CD4-positive, alpha-beta T cell (primary cell): ENCODE data around the gene LBX2. TPM values are rescaled to one million over a fixed set of nuclear protein-coding genes. Genes with fewer than 3 reads are reported as not detected.

Experiments
- ATAC-seq: fragments of 200-7000 bp; cut with Tn5 transposase; one replicate; pipeline ENCODE4 v1.10.0; 2022; ENCODE audit warnings: mild to moderate bottlenecking; ENCODE audit not compliant: poor library complexity
- CTCF ChIA-PET: fragments of 350-600 bp; sonication (Branson Sonifier 250); formaldehyde crosslinking; loops from one replicate; lab custom pipeline; 2021; ENCODE audit warnings: antibody characterized with exemption, inconsistent platforms; lab: Charles Lee
- POLR2A ChIA-PET: fragments of 350-600 bp; sonication (Branson Sonifier 250); formaldehyde crosslinking; loops from one replicate; lab custom pipeline; 2021; ENCODE audit warnings: antibody characterized with exemption, inconsistent platforms; lab: Charles Lee
- DNase-seq, 14 experiments: peaks; one replicate each; pipeline ENCODE4 v3.0.0-alpha.2; 2013 to 2020; ENCODE audit warnings: mixed read lengths in 2 of 14
- H3K27ac ChIP-seq, 2 donors: one replicate each; pipeline versions ENCODE4 v1.5.1 to v1.7.0; 2013; ENCODE audit warnings: low read length in 2 of 2, low read depth in 1 of 2, mild to moderate bottlenecking in 1 of 2
- H3K27me3 ChIP-seq, 2 experiments: 1 replicate in 1 of 2; 2 replicates in 1 of 2; pipeline versions ENCODE4 v1.6.1 to v1.7.0; 2013; ENCODE audit warnings: low read length in 2 of 2, control low read depth in 1 of 2, mild to moderate bottlenecking in 1 of 2, moderate library complexity in 1 of 2; ENCODE audit not compliant: insufficient read depth in 2 of 2, control insufficient read depth in 1 of 2
- H3K36me3 ChIP-seq: one replicate; pipeline ENCODE4 v1.6.1; 2013; ENCODE audit warnings: low read length, control low read depth; ENCODE audit not compliant: insufficient read depth
- H3K4me1 ChIP-seq: one replicate; pipeline ENCODE4 v1.6.1; 2013; ENCODE audit warnings: low read length, control low read depth; ENCODE audit not compliant: insufficient read depth
- H3K4me3 ChIP-seq: one replicate; pipeline ENCODE4 v1.5.1; 2013; ENCODE audit warnings: mild to moderate bottlenecking, low read length, moderate library complexity
- H3K9me3 ChIP-seq, 2 experiments: 1 replicate in 1 of 2; 2 replicates in 1 of 2; pipeline versions ENCODE4 v1.6.1 to v1.7.0; 2013; ENCODE audit warnings: low read length in 2 of 2, mild to moderate bottlenecking in 2 of 2, control low read depth in 1 of 2, moderate library complexity in 1 of 2; ENCODE audit not compliant: control insufficient read depth in 1 of 2, insufficient read depth in 1 of 2
- H3K27ac Mint-ChIP-seq: one replicate; pipeline ENCODE4 v1.8.0; 2020; ENCODE audit warnings: mixed read lengths
- H3K27me3 Mint-ChIP-seq: one replicate; pipeline ENCODE4 v1.8.0; 2021; ENCODE audit warnings: mixed read lengths
- H3K36me3 Mint-ChIP-seq: one replicate; pipeline ENCODE4 v1.8.0; 2021; ENCODE audit warnings: low read depth, mixed read lengths
- H3K4me1 Mint-ChIP-seq: one replicate; pipeline ENCODE4 v1.8.0; 2021; ENCODE audit warnings: low read depth, mixed read lengths
- H3K4me3 Mint-ChIP-seq: one replicate; pipeline ENCODE4 v1.8.0; 2020; ENCODE audit warnings: mild to moderate bottlenecking, mixed read lengths
- H3K9me3 Mint-ChIP-seq: one replicate; pipeline ENCODE4 v1.8.0; 2020; ENCODE audit warnings: mixed read lengths
- CTCF ChIP-seq: fragments of 200-600 bp; IDR thresholded peaks from one replicate; pipeline ENCODE4 v1.8.0; 2022; ENCODE audit warnings: antibody characterized with exemption, mild to moderate bottlenecking
- intact Hi-C, 2 experiments: fragments of 100-400 bp; cut with DNase I in 1 of 2; cut with micrococcal nuclease in 1 of 2; formaldehyde crosslinking; loops; one replicate each; pipeline versions ENCODE4 v1.15.1 to v1.9.0; 2023 to 2025; cut with DNase I, micrococcal nuclease
- total RNA-seq, 174 experiments: library from RNA in 2 of 174; stranded (reverse) in 2 of 174; gene quantifications; one replicate each; pipeline ENCODE4 v1.2.3 and lab custom pipeline; 2021 to 2026

LBX2 gene
- total RNA-seq, 2 experiments from 2014 or later: not detected

GRCh38 chr2:74481431-74481830 is 18.0 kb downstream of the LBX2 start:
- H3K27ac ChIP-seq: no peak overlapping the region
- intact Hi-C loops: loop anchor here in 1 of 2 experiments (2.0 to 5.0 kb wide), 2 partner anchors 15 to 396 kb away; no protein-coding TSS in a partner anchor
- no peaks in the 10 kb centered on the region for H3K9me3 Mint-ChIP-seq
- H3K27me3 ChIP-seq: no peaks in the 10 kb centered on the region
- H3K4me1 ChIP-seq: peaks cover 31% of the 10 kb centered on the region
- peaks cover 26% of the 10 kb centered on the region for H3K4me1 Mint-ChIP-seq
- peaks cover 56% of the 10 kb centered on the region for H3K36me3 Mint-ChIP-seq
- H3K9me3 ChIP-seq: no peaks in the 10 kb centered on the region
- H3K4me3 Mint-ChIP-seq: peak overlapping the region; percentile 99
- DNase-seq (no peak), ATAC-seq (no peak)
- H3K27ac Mint-ChIP-seq: peak overlapping the region; percentile 14
- H3K27me3 Mint-ChIP-seq: no peaks in the 10 kb centered on the region
- no peak for TF ChIP-seq CTCF
- H3K36me3 ChIP-seq: peaks cover 30% of the 10 kb centered on the region
- H3K4me3 ChIP-seq: peak overlapping the region; percentile 77
- POLR2A ChIA-PET: interaction anchor here (0.7 to 6.9 kb wide), 10 partner anchors 9 to 90 kb away, joined by 3 to 169 read pairs (median 16); partner anchors contain the start of genes AUP1, HTRA2, INO80B and LBX2
- CTCF ChIA-PET: interaction anchor here (0.6 to 4.6 kb wide), 9 partner anchors 9 to 110 kb away, joined by 3 to 61 read pairs (median 5); partner anchors contain the start of genes AUP1, HTRA2, INO80B and MRPL53

- intact Hi-C loops: loop anchor here (5.0 kb wide), 2 partner anchors 53 to 83 kb away; partner anchors contain the start of genes C2orf81 (in 1 of the 2) and WDR54 (in 1 of the 2)
- DNase-seq (no peak), ATAC-seq (no peak)
- no peak for TF ChIP-seq CTCF
- no peak overlapping the region for H3K27ac Mint-ChIP-seq
- Histone ChIP-seq H3K27ac (no peak overlapping the region), H3K9me3 (no peaks in the 10 kb centered on the region), H3K4me3 (no peak overlapping the region), H3K36me3 (peaks cover 27% of the 10 kb centered on the region), H3K4me1 (peaks cover 30% of the 10 kb centered on the region), H3K27me3 (no peaks in the 10 kb centered on the region)
- no peaks in the 10 kb centered on the region for H3K27me3 Mint-ChIP-seq
- peaks cover 55% of the 10 kb centered on the region for H3K36me3 Mint-ChIP-seq
- H3K4me3 Mint-ChIP-seq: no peak overlapping the region
- CTCF ChIA-PET: interaction anchor here (0.8 to 2.2 kb wide), 4 partner anchors 8 to 84 kb away, joined by 3 to 8 read pairs (median 4); partner anchors contain the start of genes CCDC142, MOGS and TTC31
- H3K9me3 Mint-ChIP-seq: no peaks in the 10 kb centered on the region
- H3K4me1 Mint-ChIP-seq: peaks cover 30% of the 10 kb centered on the region
- POLR2A ChIA-PET: interaction anchor here (9.1 kb wide), 1 partner anchor 18 kb away, joined by 225 read pairs; the partner anchor contains the start of genes INO80B and WBP1
Observed at GRCh38 chr2:74474899-74475298, 24.5 kb downstream of the LBX2 start.

DNA sequence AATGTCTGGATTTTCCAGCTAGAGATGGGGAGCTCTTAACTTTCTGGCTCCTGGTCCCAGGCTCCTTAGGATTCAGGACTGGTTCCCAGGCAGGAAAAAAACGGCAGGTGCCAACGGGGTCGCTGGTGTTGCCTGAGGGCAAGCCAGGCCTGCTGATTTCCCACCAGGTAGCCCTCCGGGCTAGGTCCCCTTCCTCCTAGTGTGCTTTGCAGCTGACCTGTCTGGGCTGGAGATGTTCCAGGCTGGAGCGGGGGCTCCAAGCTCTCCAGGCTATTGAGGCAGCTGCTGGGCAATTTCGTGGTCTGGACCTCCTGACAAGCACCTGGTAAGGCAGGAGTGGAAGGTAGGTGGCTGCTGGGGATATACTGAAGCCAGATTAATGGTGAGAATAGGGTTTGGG is 24.9 kb downstream of the LBX2 start:
- Histone ChIP-seq H3K36me3 (peaks cover 27% of the 10 kb centered on the region), H3K4me1 (peaks cover 30% of the 10 kb centered on the region), H3K27ac (no peak overlapping the region), H3K27me3 (no peaks in the 10 kb centered on the region), H3K4me3 (no peak overlapping the region), H3K9me3 (no peaks in the 10 kb centered on the region)
- intact Hi-C loops: loop anchor here (5.0 kb wide), 2 partner anchors 52 to 82 kb away; partner anchors contain the start of genes C2orf81 (in 1 of the 2) and WDR54 (in 1 of the 2)
- H3K4me1 Mint-ChIP-seq: peaks cover 30% of the 10 kb centered on the region
- DNase-seq: no peak
- CTCF ChIA-PET: interaction anchor here (0.8 to 2.2 kb wide), 5 partner anchors 9 to 83 kb away, joined by 3 to 8 read pairs (median 3); partner anchors contain the start of genes CCDC142, MOGS and TTC31
- no peaks in the 10 kb centered on the region for H3K9me3 Mint-ChIP-seq
- POLR2A ChIA-PET: interaction anchor here (0.7 to 9.1 kb wide), 3 partner anchors 8 to 44 kb away, joined by 4 to 225 read pairs (median 86); partner anchors contain the start of genes CCDC142, INO80B, TTC31 and WBP1
- TF ChIP-seq CTCF: no peak
- peaks cover 51% of the 10 kb centered on the region for H3K36me3 Mint-ChIP-seq
- ATAC-seq: no peak
- no peak overlapping the region for H3K27ac Mint-ChIP-seq
- no peak overlapping the region for H3K4me3 Mint-ChIP-seq
- no peaks in the 10 kb centered on the region for H3K27me3 Mint-ChIP-seq
